CD4-positive, alpha-beta T cell treated with Interleukin-21 for 1 hour (primary cell): ENCODE results near the gene CLEC4E.
A peak's percentile ranks its signal among the peaks of the same experiment; 100 is the strongest.
"Not testable (repeated sequence)": the region's sequence is repeated elsewhere in the genome, so short reads cannot be mapped to it uniquely, and the experiment has no call there.

Source experiments
- DNase-seq: peaks from one replicate; pipeline ENCODE4 v3.0.0-alpha.2; 2020

Gene CLEC4E

GRCh38 chr12:8532045-8532444 lies 8.7 kb downstream of the CLEC4E start:
- DNase-seq = no peak

GRCh38 chr12:8527250-8528130 lies 13.2 kb downstream of the CLEC4E start:
- DNase-seq = no peak

GRCh38 chr12:8519171-8519570 lies 21.5 kb downstream of the CLEC4E start:
- DNase-seq = no peak

- DNase-seq = no peak
Measured at GRCh38 chr12:8517971-8518370, 22.7 kb downstream of the CLEC4E start.

GRCh38 chr12:8513256-8513655 lies 27.4 kb downstream of the CLEC4E start, which contains the start of gene CLEC4D:
Gene CLEC4D (plus strand): TSS chr12:8513503. CDS start chr12:8513733, 230 bp downstream.
- DNase-seq = no peak

GRCh38 chr12:8508910-8509841 lies 31.5 kb downstream of the CLEC4E start:
- no peak for DNase-seq

- DNase-seq = no peak
Measured at GRCh38 chr12:8508223-8508622, 32.5 kb downstream of the CLEC4E start.

- DNase-seq = no peak
Measured at GRCh38 chr12:8507596-8507995, 33.1 kb downstream of the CLEC4E start.

- no peak for DNase-seq
Measured at GRCh38 chr12:8504351-8504750, 36.4 kb downstream of the CLEC4E start.

GRCh38 chr12:8501720-8502119 lies 39.0 kb downstream of the CLEC4E start:
- DNase-seq = no peak

GRCh38 chr12:8499616-8500015 lies 41.1 kb downstream of the CLEC4E start:
- no peak for DNase-seq

- not testable (repeated sequence) for DNase-seq
Measured at GRCh38 chr12:8496074-8496473, 44.6 kb downstream of the CLEC4E start.

GRCh38 chr12:8495671-8496070 lies 45.0 kb downstream of the CLEC4E start:
- not testable (repeated sequence) for DNase-seq

- DNase-seq = peak; percentile 37
Measured at GRCh38 chr12:8493084-8493483, 47.6 kb downstream of the CLEC4E start.

GRCh38 chr12:8491646-8492530 lies 48.8 kb downstream of the CLEC4E start:
- no peak for DNase-seq
